Measurements from ENCODE around the gene ASPSCR1. TPM values are rescaled to one million over a fixed set of nuclear protein-coding genes. Genes with fewer than 3 reads are reported as not detected.

The ASPSCR1 gene
- total RNA-seq, 1 experiment from 2014 or later: 51.0 TPM

GRCh38 chr17:81967244-81967532 is 10.2 kb upstream of the ASPSCR1 start:
- Histone ChIP-seq H3K9me3 (ENCODE audit: control insufficient read depth in 1 of 2, insufficient read depth in 1 of 2, low read depth in 1 of 2, low read length in 2 of 2) (no peaks in the 10 kb centered on the region), H3K9ac (ENCODE audit: low read length) (peak overlapping the region; percentile 39), H3K4me3 (replicated peaks in 1 of 2; ENCODE audit: low read depth in 1 of 2, low read length in 2 of 2) (no peak overlapping the region; a peak in 1 of 4 replicates), H3K27me3 (ENCODE audit: insufficient read depth, low read length) (no peaks in the 10 kb centered on the region), H2AFZ (ENCODE audit: low read depth, low read length, poor library complexity, severe bottlenecking) (no peak overlapping the region), H3K4me2 (ENCODE audit: low read length) (peak overlapping the region; percentile 76), H4K20me1 (ENCODE audit: insufficient read depth) (no peaks in the 10 kb centered on the region), H3K79me2 (ENCODE audit: insufficient read depth, low read length) (no peaks in the 10 kb centered on the region), H3K4me1 (ENCODE audit: control insufficient read depth in 1 of 2, insufficient read depth in 2 of 2, low read length in 2 of 2) (peaks cover 18 to 30% of the 10 kb centered on the region in 2 experiments), H3K36me3 (ENCODE audit: control insufficient read depth in 1 of 2, insufficient read depth in 2 of 2, low read length in 2 of 2) (no peaks in the 10 kb centered on the region), H3K9me2 (ENCODE audit: insufficient read depth) (no peaks in the 10 kb centered on the region), H3K27ac (ENCODE audit: low read depth, low read length) (no peak overlapping the region; the same call in 1 of the 2 replicates)
- POLR2A ChIA-PET: interaction anchor here (0.6 to 2.0 kb wide), 4 partner anchors 9 to 36 kb away, joined by 3 to 10 read pairs (median 4); no protein-coding TSS in a partner anchor
- CTCF ChIA-PET: interaction anchor here (1.1 to 1.4 kb wide), 4 partner anchors 39 to 56 kb away, joined by 3 to 4 read pairs (median 4); partner anchors contain the start of genes CENPX, LRRC45 and MAFG
- BruUV-seq (replicated peaks): no TSS peak
- TF ChIP-seq RAD21 (IDR thresholded peaks at IDR 0.05; ENCODE audit: low read depth) (no peak), CEBPB (IDR thresholded peaks at IDR 0.05; ENCODE audit: low read depth) (no peak), ZNF274 (IDR thresholded peaks at IDR 0.05; ENCODE audit: low read depth, low read length) (no peak), CTCF (IDR thresholded peaks at IDR 0.05 in 2 of 3, conservative IDR thresholded peaks at IDR 0.05 in 1 of 3; ENCODE audit: borderline replicate concordance in 1 of 3, insufficient read depth in 1 of 3, low read depth in 2 of 3, low read length in 2 of 3) (no peak), MAX (IDR thresholded peaks at IDR 0.05) (no peak), REST (IDR thresholded peaks at IDR 0.05; ENCODE audit: low read depth) (no peak), FOSL1 (IDR thresholded peaks at IDR 0.05; ENCODE audit: low read depth) (no peak), EZH2phosphoT487 (IDR thresholded peaks at IDR 0.05; ENCODE audit: borderline replicate concordance) (no peak), SRF (IDR thresholded peaks at IDR 0.05; ENCODE audit: low read depth) (no peak), EGR1 (IDR thresholded peaks at IDR 0.05; ENCODE audit: low read depth) (no peak), ZBTB33 (IDR thresholded peaks at IDR 0.05; ENCODE audit: extremely low read depth, insufficient replicate concordance, low read length) (no peak), EZH2 (IDR thresholded peaks at IDR 0.05) (no peak), ZFX (IDR thresholded peaks at IDR 0.05) (no peak), TCF7L2 (IDR thresholded peaks at IDR 0.05; ENCODE audit: borderline replicate concordance, extremely low read depth, insufficient read depth, insufficient read length) (no peak), POLR2AphosphoS5 (IDR thresholded peaks at IDR 0.05; ENCODE audit: low read depth, low read length) (no peak), POLR2A (IDR thresholded peaks at IDR 0.05; ENCODE audit: borderline replicate concordance, extremely low read depth, insufficient read depth, insufficient read length) (no peak), YY1 (IDR thresholded peaks at IDR 0.05; ENCODE audit: extremely low read depth, insufficient replicate concordance, low read depth, low read length) (no peak), SIN3A (IDR thresholded peaks at IDR 0.05; ENCODE audit: low read depth) (no peak)
- no peak for DNase-seq (ENCODE audit: low read depth, low spot score)
- ATAC-seq: no peak; the same call in 1 of the 2 replicates
- intact Hi-C loops (cut with micrococcal nuclease): no loop called here
- RAD21 ChIA-PET (ENCODE audit: low non-redundant PET in 1 of 2, low total read pairs in 2 of 2, uncharacterized antibody in 2 of 2, unreplicated experiment in 2 of 2): interaction anchor here (0.5 to 1.0 kb wide), 2 partner anchors 54 to 56 kb away, joined by 3 to 6 read pairs; partner anchors contain the start of genes CENPX (in 1 of the 2) and LRRC45 (in 1 of the 2)

All from HCT116 (cell line).